ENCODE data around the gene ARHGEF2. TPM values are rescaled to one million over a fixed set of nuclear protein-coding genes. Genes with fewer than 3 reads are reported as not detected.

The ARHGEF2 gene
- polyA plus RNA-seq, 3 donors, result 15.4 to 271 (median 18.6) TPM

GRCh38 chr1:155941845-155942531 lies 36.4 kb downstream of the ARHGEF2 start:
- Histone ChIP-seq H4K20me1 (ENCODE audit: insufficient read depth, low read length) (peaks cover 6% of the 10 kb centered on the region), H3K27me3 (ENCODE audit: control insufficient read depth in 2 of 2, insufficient read depth in 2 of 2, low read length in 2 of 2) (no peaks in the 10 kb centered on the region), H3K27ac (ENCODE audit: low read depth in 1 of 2, low read length in 2 of 2) (peak overlapping the region; percentile 54 to 66), H3K9ac (ENCODE audit: insufficient read depth, low read length, poor library complexity, severe bottlenecking) (peak overlapping the region; percentile 29), H3K79me2 (ENCODE audit: insufficient read depth, low read length) (peaks cover 15% of the 10 kb centered on the region), H3K4me1 (ENCODE audit: control insufficient read depth in 1 of 2, insufficient read depth in 2 of 2, low read length in 2 of 2) (peaks cover 79 to 80% of the 10 kb centered on the region in 2 donors), H3K4me2 (replicated peaks; ENCODE audit: extremely low read depth, low read length, poor library complexity, severe bottlenecking) (peak overlapping the region; percentile 59), H3K4me3 (replicated peaks in 1 of 3; ENCODE audit: low read depth in 2 of 3, low read length in 3 of 3) (peak overlapping the region in 1 of 3 experiments; percentile 45), H3K36me3 (replicated peaks in 1 of 2; ENCODE audit: control insufficient read depth in 1 of 2, insufficient read depth in 2 of 2, low read length in 2 of 2) (peaks cover 4 to 6% of the 10 kb centered on the region in 2 donors), H2AFZ (ENCODE audit: insufficient read depth, low read depth, low read length, poor library complexity, severe bottlenecking) (no peak overlapping the region), H3K9me3 (replicated peaks in 1 of 2; ENCODE audit: control insufficient read depth in 1 of 2, insufficient read depth in 1 of 2, low read length in 2 of 2) (no peaks in the 10 kb centered on the region)
- peaks cover 0 to 3% (median 0%) of the 10 kb centered on the region in 7 donors for H3K9me3 Mint-ChIP-seq
- TF ChIP-seq, protein P1, sequence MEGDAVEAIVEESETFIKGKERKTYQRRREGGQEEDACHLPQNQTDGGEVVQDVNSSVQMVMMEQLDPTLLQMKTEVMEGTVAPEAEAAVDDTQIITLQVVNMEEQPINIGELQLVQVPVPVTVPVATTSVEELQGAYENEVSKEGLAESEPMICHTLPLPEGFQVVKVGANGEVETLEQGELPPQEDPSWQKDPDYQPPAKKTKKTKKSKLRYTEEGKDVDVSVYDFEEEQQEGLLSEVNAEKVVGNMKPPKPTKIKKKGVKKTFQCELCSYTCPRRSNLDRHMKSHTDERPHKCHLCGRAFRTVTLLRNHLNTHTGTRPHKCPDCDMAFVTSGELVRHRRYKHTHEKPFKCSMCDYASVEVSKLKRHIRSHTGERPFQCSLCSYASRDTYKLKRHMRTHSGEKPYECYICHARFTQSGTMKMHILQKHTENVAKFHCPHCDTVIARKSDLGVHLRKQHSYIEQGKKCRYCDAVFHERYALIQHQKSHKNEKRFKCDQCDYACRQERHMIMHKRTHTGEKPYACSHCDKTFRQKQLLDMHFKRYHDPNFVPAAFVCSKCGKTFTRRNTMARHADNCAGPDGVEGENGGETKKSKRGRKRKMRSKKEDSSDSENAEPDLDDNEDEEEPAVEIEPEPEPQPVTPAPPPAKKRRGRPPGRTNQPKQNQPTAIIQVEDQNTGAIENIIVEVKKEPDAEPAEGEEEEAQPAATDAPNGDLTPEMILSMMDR (IDR thresholded peaks at IDR 0.05), result no peak
- peak overlapping the region; percentile 45 to 51 for H3K4me3 Mint-ChIP-seq
- 56% methylated on average over 19 of the region's 29 CpGs for WGBS (ENCODE audit: insufficient coverage)
- H3K27ac Mint-ChIP-seq, result peak overlapping the region; percentile 48 to 91 (median 81)
- peak in 1 of 3 donors; percentile 27 for DNase-seq
- peaks cover 23 to 36% of the 10 kb centered on the region in 2 donors for H3K36me3 Mint-ChIP-seq
- H3K27me3 Mint-ChIP-seq (ENCODE audit: low read depth in 3 of 3), result peaks cover 0 to 4% (median 0%) of the 10 kb centered on the region in 3 donors
- intact Hi-C loops (cut with micrococcal nuclease), result loop anchor here in 1 of 2 donors (2.0 kb wide), 1 partner anchor 47 kb away; no protein-coding TSS in a partner anchor
- H3K4me1 Mint-ChIP-seq, result peaks cover 79% of the 10 kb centered on the region

DNA sequence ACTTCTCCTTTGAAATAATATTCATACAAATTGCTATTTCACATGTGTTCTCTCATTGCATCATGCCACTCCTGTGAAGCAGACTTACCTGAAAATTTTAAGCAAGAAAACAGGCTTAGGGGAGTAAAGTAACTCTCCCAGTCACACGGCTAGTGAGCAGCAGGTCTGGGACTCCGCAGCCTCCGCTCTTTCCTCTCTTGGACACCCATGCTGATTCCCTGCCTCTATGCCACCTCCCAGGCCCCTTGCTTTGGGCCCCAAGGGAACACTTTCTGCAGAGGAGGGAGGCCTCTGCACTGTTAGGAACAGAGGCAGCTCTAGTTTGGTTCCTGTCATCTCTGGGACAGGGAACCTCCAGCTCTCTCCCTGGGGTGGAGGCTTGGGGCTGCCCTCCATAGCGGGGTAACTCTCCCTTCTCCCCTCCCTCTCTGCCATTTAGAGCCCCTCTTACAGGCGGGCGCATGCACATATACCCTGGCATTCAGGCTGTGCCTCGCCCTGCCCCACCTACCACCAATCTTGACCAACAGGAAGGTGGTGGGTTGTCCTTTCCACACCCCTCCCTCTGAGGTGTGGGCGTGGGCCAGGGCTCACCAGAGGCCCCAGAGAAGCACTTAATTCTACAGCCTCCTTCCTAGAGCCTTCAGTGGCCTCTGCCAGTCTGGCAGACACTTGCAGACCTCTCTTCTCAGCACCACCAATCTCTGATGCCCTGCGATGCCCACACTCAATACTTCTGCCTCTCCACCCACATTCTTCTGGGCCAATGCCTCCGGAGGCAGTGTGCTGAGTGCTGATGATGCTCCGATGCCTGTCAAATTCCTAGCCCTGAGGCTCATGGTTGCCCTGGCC lies 37.1 kb downstream of the ARHGEF2 start, which contains the start of gene RXFP4:
Gene RXFP4 (plus strand): TSS at position 646 of the 852 bp plus-strand sequence. CDS start 72 bp downstream, at position 718.
- intact Hi-C loops (cut with micrococcal nuclease), result no loop called here
- WGBS (ENCODE audit: insufficient coverage), result 70% methylated on average over 7 of the region's 11 CpGs
- H3K27ac ChIP-seq (ENCODE audit: low read depth in 1 of 2, low read length in 2 of 2), result peak within 1 kb of the TSS; percentile 54 to 66
- H3K36me3 Mint-ChIP-seq, result peaks cover 16 to 28% of the 10 kb centered on the region in 2 donors
- peak within 1 kb of the TSS; percentile 59 for H3K4me2 ChIP-seq (replicated peaks; ENCODE audit: extremely low read depth, low read length, poor library complexity, severe bottlenecking)
- TF ChIP-seq, protein P1 (IDR thresholded peaks at IDR 0.05), result no peak
- H4K20me1 ChIP-seq (ENCODE audit: insufficient read depth, low read length), result peaks cover 6% of the 10 kb centered on the region
- no peak within 1 kb of the TSS for H2AFZ ChIP-seq (ENCODE audit: insufficient read depth, low read depth, low read length, poor library complexity, severe bottlenecking)
- no peak for DNase-seq
- H3K4me3 ChIP-seq (replicated peaks in 1 of 3; ENCODE audit: low read depth in 2 of 3, low read length in 3 of 3), result peak within 1 kb of the TSS in 1 of 3 experiments; percentile 45
- peaks cover 71 to 73% of the 10 kb centered on the region in 2 donors for H3K4me1 ChIP-seq (ENCODE audit: control insufficient read depth in 1 of 2, insufficient read depth in 2 of 2, low read length in 2 of 2)
- H3K9me3 Mint-ChIP-seq, result peaks cover 0 to 3% (median 0%) of the 10 kb centered on the region in 7 donors
- no peaks in the 10 kb centered on the region for H3K27me3 ChIP-seq (ENCODE audit: control insufficient read depth in 2 of 2, insufficient read depth in 2 of 2, low read length in 2 of 2)
- peak within 1 kb of the TSS; percentile 45 to 64 for H3K4me3 Mint-ChIP-seq
- peaks cover 15% of the 10 kb centered on the region for H3K79me2 ChIP-seq (ENCODE audit: insufficient read depth, low read length)
- no peaks in the 10 kb centered on the region for H3K36me3 ChIP-seq (replicated peaks in 1 of 2; ENCODE audit: control insufficient read depth in 1 of 2, insufficient read depth in 2 of 2, low read length in 2 of 2)
- no peaks in the 10 kb centered on the region for H3K9me3 ChIP-seq (replicated peaks in 1 of 2; ENCODE audit: control insufficient read depth in 1 of 2, insufficient read depth in 1 of 2, low read length in 2 of 2)
- H3K4me1 Mint-ChIP-seq, result peaks cover 72% of the 10 kb centered on the region
- H3K27ac Mint-ChIP-seq, result peak within 1 kb of the TSS; percentile 77 to 91 (median 84)
- peaks cover 0 to 4% (median 0%) of the 10 kb centered on the region in 3 donors for H3K27me3 Mint-ChIP-seq (ENCODE audit: low read depth in 3 of 3)
- peak within 1 kb of the TSS; percentile 29 for H3K9ac ChIP-seq (ENCODE audit: insufficient read depth, low read length, poor library complexity, severe bottlenecking)
